ENCODE measurements around the gene OR6N1. TPM values are rescaled to one million over a fixed set of nuclear protein-coding genes. Genes with fewer than 3 reads are reported as not detected.

Gene OR6N1
- polyA plus RNA-seq, 3 donors = not detected

GRCh38 chr1:158803678-158804077 is 31.7 kb upstream of the OR6N1 start:
- Histone ChIP-seq H3K4me3 (replicated peaks in 1 of 3; ENCODE audit: low read depth in 2 of 3, low read length in 3 of 3) (peak overlapping the region in 2 of 3 experiments; percentile 16 to 65), H3K27ac (ENCODE audit: low read depth in 1 of 2, low read length in 2 of 2) (peak overlapping the region in 1 of 2 donors; percentile 87), H4K20me1 (ENCODE audit: insufficient read depth, low read length) (no peaks in the 10 kb centered on the region), H3K4me1 (ENCODE audit: control insufficient read depth in 1 of 2, insufficient read depth in 2 of 2, low read length in 2 of 2) (peaks cover 93 to 94% of the 10 kb centered on the region in 2 donors), H3K9me3 (replicated peaks in 1 of 2; ENCODE audit: control insufficient read depth in 1 of 2, insufficient read depth in 1 of 2, low read length in 2 of 2) (no peaks in the 10 kb centered on the region), H3K79me2 (ENCODE audit: insufficient read depth, low read length) (peaks cover 66% of the 10 kb centered on the region), H3K27me3 (ENCODE audit: control insufficient read depth in 2 of 2, insufficient read depth in 2 of 2, low read length in 2 of 2) (no peaks in the 10 kb centered on the region), H2AFZ (ENCODE audit: insufficient read depth, low read depth, low read length, poor library complexity, severe bottlenecking) (no peak overlapping the region), H3K9ac (ENCODE audit: insufficient read depth, low read length, poor library complexity, severe bottlenecking) (no peak overlapping the region), H3K4me2 (replicated peaks; ENCODE audit: extremely low read depth, low read length, poor library complexity, severe bottlenecking) (peak overlapping the region; percentile 73), H3K36me3 (replicated peaks in 1 of 2; ENCODE audit: control insufficient read depth in 1 of 2, insufficient read depth in 2 of 2, low read length in 2 of 2) (no peaks in the 10 kb centered on the region)
- TF ChIP-seq CTCF (IDR thresholded peaks at IDR 0.05) = no peak
- H3K4me1 Mint-ChIP-seq = peaks cover 85% of the 10 kb centered on the region
- peaks cover 5 to 11% of the 10 kb centered on the region in 2 donors for H3K36me3 Mint-ChIP-seq
- no CpG with 5 or more reads among the region's 1 CpG for WGBS (ENCODE audit: insufficient coverage)
- DNase-seq = no peak
- intact Hi-C loops (cut with micrococcal nuclease) = loop anchor here in 1 of 2 donors (5.0 to 10.0 kb wide), 2 partner anchors 34 to 271 kb away; partner anchors contain the start of gene AIM2
- H3K27me3 Mint-ChIP-seq (ENCODE audit: low read depth in 3 of 3) = peaks cover 0 to 3% (median 0%) of the 10 kb centered on the region in 3 donors
- peak overlapping the region in 2 of 7 donors; percentile 18 to 90 for H3K27ac Mint-ChIP-seq
- no peaks in the 10 kb centered on the region for H3K9me3 Mint-ChIP-seq
- peak overlapping the region in 1 of 2 donors; percentile 63 for H3K4me3 Mint-ChIP-seq

- Mint-ChIP-seq H3K4me1 (peaks cover 82% of the 10 kb centered on the region), H3K27me3 (ENCODE audit: low read depth in 3 of 3) (peaks cover 0 to 3% (median 0%) of the 10 kb centered on the region in 3 donors), H3K36me3 (peaks cover 3 to 5% of the 10 kb centered on the region in 2 donors), H3K27ac (peak overlapping the region; percentile 90 to 98 (median 95)), H3K4me3 (peak overlapping the region; percentile 56 to 81), H3K9me3 (no peaks in the 10 kb centered on the region)
- no CpG with 5 or more reads among the region's 1 CpG for WGBS (ENCODE audit: insufficient coverage)
- peaks cover 66% of the 10 kb centered on the region for H3K79me2 ChIP-seq (ENCODE audit: insufficient read depth, low read length)
- no peaks in the 10 kb centered on the region for H4K20me1 ChIP-seq (ENCODE audit: insufficient read depth, low read length)
- H3K9me3 ChIP-seq (replicated peaks in 1 of 2; ENCODE audit: control insufficient read depth in 1 of 2, insufficient read depth in 1 of 2, low read length in 2 of 2) = no peaks in the 10 kb centered on the region
- peak overlapping the region; percentile 38 for H3K9ac ChIP-seq (ENCODE audit: insufficient read depth, low read length, poor library complexity, severe bottlenecking)
- H3K4me3 ChIP-seq (replicated peaks in 1 of 3; ENCODE audit: low read depth in 2 of 3, low read length in 3 of 3) = peak overlapping the region in 1 of 3 experiments; percentile 65
- no peak for TF ChIP-seq CTCF (IDR thresholded peaks at IDR 0.05)
- no peaks in the 10 kb centered on the region for H3K36me3 ChIP-seq (replicated peaks in 1 of 2; ENCODE audit: control insufficient read depth in 1 of 2, insufficient read depth in 2 of 2, low read length in 2 of 2)
- peak overlapping the region; percentile 64 to 87 for H3K27ac ChIP-seq (ENCODE audit: low read depth in 1 of 2, low read length in 2 of 2)
- H3K4me2 ChIP-seq (replicated peaks; ENCODE audit: extremely low read depth, low read length, poor library complexity, severe bottlenecking) = peak overlapping the region; percentile 73
- intact Hi-C loops (cut with micrococcal nuclease) = loop anchor here in 1 of 2 donors (5.0 to 10.0 kb wide), 2 partner anchors 36 to 273 kb away; partner anchors contain the start of gene AIM2
- no peak overlapping the region for H2AFZ ChIP-seq (ENCODE audit: insufficient read depth, low read depth, low read length, poor library complexity, severe bottlenecking)
- peaks cover 83 to 90% of the 10 kb centered on the region in 2 donors for H3K4me1 ChIP-seq (ENCODE audit: control insufficient read depth in 1 of 2, insufficient read depth in 2 of 2, low read length in 2 of 2)
- no peaks in the 10 kb centered on the region for H3K27me3 ChIP-seq (ENCODE audit: control insufficient read depth in 2 of 2, insufficient read depth in 2 of 2, low read length in 2 of 2)
- peak in 1 of 3 donors; percentile 45 for DNase-seq
Measured at GRCh38 chr1:158801396-158801795, 29.4 kb upstream of the OR6N1 start.

Measured in CD14-positive monocyte (primary cell).